ENCODE measurements around the gene TXN.
"Not testable (repeated sequence)": the region's sequence is repeated elsewhere in the genome, so short reads cannot be mapped to it uniquely, and the experiment has no call there.

The TXN gene

DNA sequence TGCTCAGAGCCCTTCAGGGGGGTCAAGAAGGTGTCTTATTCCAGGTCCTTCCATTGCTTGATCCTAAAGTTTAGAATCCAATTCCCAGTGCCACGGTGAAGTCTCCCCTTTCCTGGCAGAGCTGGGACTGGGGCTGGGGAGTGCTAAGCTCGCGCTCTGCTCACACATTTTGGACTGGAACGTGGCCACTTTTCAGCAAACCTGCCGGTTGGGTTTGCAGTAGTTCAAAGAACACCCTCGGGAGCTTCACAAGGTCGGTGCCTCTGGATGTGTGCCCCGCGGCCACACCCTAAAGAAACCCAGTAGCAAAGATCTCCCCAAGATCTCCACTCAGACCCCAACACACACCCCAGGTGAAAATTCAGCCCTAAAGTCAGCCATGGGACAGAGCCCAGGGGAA is 48.3 kb downstream of the TXN start, which contains the start of gene C9orf152:
TSS of gene C9orf152 (minus strand) at position 129 of the 400 bp plus-strand sequence. CDS start 580 bp downstream, outside the sequence.
- no peak for DNase-seq (ENCODE audit: low read depth in 2 of 2)

DNA sequence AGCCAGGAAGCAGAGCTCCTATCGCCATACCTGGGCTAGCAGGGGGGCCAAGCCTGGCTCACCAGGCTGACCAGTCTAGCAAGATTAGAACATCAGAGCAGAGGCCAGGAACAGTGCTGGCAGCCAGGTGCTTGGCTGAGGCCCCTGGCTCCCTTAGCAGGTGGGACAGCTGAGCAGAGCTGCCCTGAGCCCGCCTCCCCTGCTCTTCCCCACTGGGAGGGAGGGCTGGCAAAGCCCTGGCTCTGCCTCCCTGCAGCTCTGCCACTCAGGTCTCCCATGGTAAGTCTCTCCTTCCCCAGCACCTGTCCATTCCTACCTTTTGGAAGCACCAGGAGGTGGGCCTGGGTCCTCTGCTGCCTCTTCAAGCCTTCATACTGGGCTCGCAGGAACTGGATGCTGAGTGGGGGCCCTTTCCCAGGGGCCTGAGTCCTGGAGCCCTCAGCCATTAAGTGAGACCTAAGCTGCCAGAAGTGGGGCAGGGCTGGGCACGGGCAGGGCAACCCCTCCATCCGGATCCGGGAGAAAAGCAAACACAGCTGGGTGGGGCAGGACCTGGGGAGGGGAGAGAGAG is 49.2 kb downstream of the TXN start:
- no peak for DNase-seq (ENCODE audit: low read depth in 2 of 2)

DNA sequence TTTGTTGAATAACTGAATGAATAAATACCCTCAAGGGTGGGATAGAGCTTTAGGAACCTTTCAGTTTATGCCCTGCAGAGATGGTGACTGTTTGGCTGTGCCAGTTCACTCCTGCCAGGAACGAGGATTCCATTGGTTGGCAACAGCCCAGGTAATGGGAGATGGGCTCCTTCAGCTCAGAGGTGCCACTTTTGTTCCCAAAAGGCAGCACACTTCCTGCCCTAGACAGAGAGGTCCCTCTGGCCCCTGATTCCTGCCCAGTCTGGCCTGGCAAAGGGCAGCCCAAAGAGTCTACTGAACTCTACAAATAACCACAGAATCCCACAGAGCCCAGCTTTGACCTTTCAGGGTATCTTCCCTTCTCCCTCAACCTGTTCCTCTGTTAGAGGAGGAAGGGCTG is 49.9 kb downstream of the TXN start:
- DNase-seq (ENCODE audit: low read depth in 2 of 2): no peak

DNA sequence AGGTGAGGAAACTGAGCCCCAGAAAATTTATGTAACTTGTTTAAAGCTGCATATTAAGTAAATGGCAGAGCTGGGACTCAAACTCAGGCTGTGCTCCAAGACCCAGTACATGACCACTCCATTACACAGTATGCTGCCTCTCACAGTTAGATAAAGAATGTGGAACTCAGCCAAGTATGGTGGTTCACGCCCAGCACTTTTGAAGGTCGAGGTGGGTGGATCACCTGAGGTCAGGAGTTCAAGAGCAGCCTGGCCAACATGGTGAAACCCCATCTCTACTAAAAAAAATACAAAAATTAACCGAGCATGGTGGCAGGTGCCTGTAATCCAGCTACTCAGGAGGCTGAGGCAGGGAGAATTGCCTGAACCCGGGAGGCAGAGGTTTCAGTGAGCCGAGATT is 50.7 kb downstream of the TXN start:
- not testable (repeated sequence) for DNase-seq (ENCODE audit: low read depth in 2 of 2)

DNA sequence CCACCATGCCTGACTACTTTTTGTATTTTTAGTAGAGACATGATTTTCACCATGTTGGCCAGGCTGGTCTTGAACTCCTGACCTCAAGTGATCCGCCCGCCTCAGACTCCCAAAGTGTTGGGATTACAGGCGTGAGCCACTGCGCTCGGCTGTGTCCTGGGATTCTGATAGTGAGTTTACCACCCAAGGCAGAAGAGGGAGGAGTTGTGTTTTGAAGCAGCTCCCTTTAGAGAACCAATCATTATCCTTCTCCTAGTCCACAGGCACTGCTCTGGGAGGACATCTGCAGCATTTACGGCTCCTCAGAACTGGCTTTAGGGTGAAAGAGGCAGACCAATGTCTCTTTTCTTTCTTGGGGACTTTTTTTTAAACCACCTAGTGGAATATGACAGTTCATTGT is 54.1 kb downstream of the TXN start:
- DNase-seq (ENCODE audit: low read depth in 2 of 2): no peak

DNA sequence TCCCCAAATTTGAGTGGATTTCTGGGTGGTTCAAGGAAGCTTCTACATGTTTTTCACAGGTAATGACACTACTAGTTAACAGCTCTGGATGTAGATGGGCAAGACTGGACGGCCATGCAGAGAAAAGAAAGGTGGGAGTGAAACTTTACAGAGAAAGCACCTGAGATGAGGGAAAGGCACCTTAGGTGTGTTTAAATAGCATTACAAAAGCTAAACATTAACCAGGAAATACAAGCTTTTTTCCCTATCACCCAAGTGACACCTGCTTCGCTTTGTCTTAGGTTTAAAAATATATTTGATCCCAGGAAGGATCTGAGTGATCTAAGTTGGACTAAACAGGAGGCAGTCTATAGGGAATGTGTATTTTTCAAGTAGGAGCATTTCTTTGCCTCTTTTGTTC is 56.7 kb downstream of the TXN start:
- DNase-seq (ENCODE audit: low read depth in 2 of 2): no peak

DNA sequence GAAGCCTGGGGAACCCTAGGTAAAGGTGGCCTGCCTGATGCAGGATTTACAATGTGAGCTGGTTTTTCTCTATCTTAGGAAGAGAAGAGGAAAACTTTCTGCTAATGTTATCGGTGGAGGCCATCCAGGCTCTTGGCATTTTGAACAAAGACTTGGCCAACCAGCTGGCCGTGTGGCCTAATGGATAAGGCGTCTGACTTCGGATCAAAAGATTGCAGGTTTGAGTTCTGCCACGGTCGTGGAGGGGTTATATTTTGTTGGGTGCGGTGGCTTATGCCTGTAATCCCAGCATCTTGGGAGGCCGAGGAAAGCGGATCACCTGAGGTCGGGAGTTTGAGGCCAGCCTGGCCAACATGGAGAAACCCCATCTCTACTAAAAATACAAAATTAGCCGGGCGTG is 58.0 kb downstream of the TXN start:
- DNase-seq (ENCODE audit: low read depth in 2 of 2): no peak

DNA sequence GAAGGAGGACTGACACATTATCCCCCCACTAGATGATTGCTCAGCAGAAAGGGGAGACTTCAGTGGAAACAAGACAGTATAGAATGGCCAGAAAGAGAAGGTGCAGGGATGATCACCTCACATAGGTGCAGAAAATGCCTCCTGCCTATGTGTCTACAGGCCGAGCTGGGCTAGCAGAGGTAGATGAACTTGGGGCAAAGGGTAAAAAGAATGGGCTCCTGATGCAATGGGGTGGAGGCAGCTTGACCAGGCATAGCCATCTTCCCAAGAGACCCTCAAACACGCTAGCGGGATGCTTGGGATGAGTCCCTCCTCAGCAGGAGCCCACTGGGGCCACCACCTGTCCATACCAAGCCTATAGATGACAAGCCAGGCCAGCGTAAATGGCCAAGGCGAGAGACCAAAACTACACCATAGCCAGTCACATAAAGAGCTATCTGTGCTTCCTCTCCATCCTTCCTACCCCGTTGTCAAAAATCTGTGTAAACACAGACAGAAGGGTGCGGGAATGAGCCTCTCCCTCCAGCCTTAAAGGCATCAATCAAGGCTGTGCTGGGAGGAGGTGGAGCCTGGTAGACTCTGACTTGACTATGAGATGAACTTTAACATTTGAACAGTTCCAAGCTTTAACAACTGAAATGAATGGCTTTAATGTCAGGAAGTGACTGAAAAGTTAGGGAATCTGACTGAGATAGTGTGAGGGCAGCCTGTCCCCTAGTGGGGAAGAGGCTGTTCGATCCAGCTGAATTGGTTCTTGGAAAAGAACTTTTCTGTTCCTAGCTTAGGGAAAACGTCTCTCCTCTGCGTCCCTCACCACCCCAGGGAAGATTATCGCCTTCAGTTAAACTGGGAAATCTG is 58.7 kb downstream of the TXN start:
- no peak for DNase-seq (ENCODE audit: low read depth in 2 of 2)

DNA sequence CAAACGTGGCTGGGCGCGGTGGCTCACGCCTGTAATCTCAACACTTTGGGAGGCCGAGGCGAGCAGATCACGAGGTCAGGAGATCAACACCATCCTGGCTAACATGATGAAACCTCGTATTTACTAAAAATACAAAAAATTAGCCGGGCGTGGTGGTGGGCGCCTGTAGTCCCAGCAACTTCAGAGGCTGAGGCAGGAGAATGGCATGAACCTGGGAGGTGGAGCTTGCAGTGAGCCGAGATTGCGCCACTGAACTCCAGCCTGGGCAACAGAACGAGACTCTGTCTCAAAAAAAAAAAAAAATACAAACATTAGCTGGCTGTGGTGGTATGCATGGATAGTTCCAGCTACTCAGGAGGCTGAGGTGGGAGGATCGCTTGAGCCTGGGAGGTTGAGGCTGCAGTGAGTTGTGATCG is 60.2 kb downstream of the TXN start:
- DNase-seq (ENCODE audit: low read depth in 2 of 2): not testable (repeated sequence)
